ENCODE measurements around the gene TACR3.
"Not testable (repeated sequence)": the region's sequence is repeated elsewhere in the genome, so short reads cannot be mapped to it uniquely, and the experiment has no call there.

Gene TACR3

GRCh38 chr4:103720661-103721060 lies 876 bp upstream of the TACR3 start:
- in situ Hi-C loops (cut with MboI; ENCODE audit: low pct_unique_long_range_greater_than_20kb, low sequenced_read_pairs, unreplicated experiment) = no loop called here
- TF ChIP-seq CTCF (IDR thresholded peaks at IDR 0.05; ENCODE audit: extremely low read depth, insufficient read depth, missing control alignments) = no peak
- no peak for DNase-seq (ENCODE audit: low spot score)

GRCh38 chr4:103719105-103719829 lies 518 bp downstream of the TACR3 start:
- no peak for TF ChIP-seq CTCF (IDR thresholded peaks at IDR 0.05; ENCODE audit: extremely low read depth, insufficient read depth, missing control alignments)
- DNase-seq (ENCODE audit: low spot score) = no peak

GRCh38 chr4:103692615-103693014 lies 27.2 kb downstream of the TACR3 start:
- no peak for DNase-seq (ENCODE audit: low spot score)
- in situ Hi-C loops (cut with MboI; ENCODE audit: low pct_unique_long_range_greater_than_20kb, low sequenced_read_pairs, unreplicated experiment) = no loop called here
- no peak for TF ChIP-seq CTCF (IDR thresholded peaks at IDR 0.05; ENCODE audit: extremely low read depth, insufficient read depth, missing control alignments)

More at GRCh38 chr4:103719105-103719829, 518 bp downstream of the TACR3 start:
- in situ Hi-C loops (cut with MboI; ENCODE audit: low pct_unique_long_range_greater_than_20kb, low sequenced_read_pairs, unreplicated experiment) = no loop called here

- in situ Hi-C loops (cut with MboI; ENCODE audit: low pct_unique_long_range_greater_than_20kb, low sequenced_read_pairs, unreplicated experiment) = no loop called here
- DNase-seq (ENCODE audit: low spot score) = no peak
- no peak for TF ChIP-seq CTCF (IDR thresholded peaks at IDR 0.05; ENCODE audit: extremely low read depth, insufficient read depth, missing control alignments)
Observed at GRCh38 chr4:103673983-103674382, 45.8 kb downstream of the TACR3 start.

GRCh38 chr4:103666764-103667163 lies 53.0 kb downstream of the TACR3 start:
- DNase-seq (ENCODE audit: low spot score); in situ Hi-C loops (cut with MboI; ENCODE audit: low pct_unique_long_range_greater_than_20kb, low sequenced_read_pairs, unreplicated experiment): not testable (repeated sequence)

GRCh38 chr4:103664436-103665075 lies 55.2 kb downstream of the TACR3 start:
- DNase-seq (ENCODE audit: low spot score) = no peak
- in situ Hi-C loops (cut with MboI; ENCODE audit: low pct_unique_long_range_greater_than_20kb, low sequenced_read_pairs, unreplicated experiment) = no loop called here
- TF ChIP-seq CTCF (IDR thresholded peaks at IDR 0.05; ENCODE audit: extremely low read depth, insufficient read depth, missing control alignments) = no peak

GRCh38 chr4:103648541-103648940 lies 71.2 kb downstream of the TACR3 start:
- no peak for TF ChIP-seq CTCF (IDR thresholded peaks at IDR 0.05; ENCODE audit: extremely low read depth, insufficient read depth, missing control alignments)
- DNase-seq (ENCODE audit: low spot score) = no peak
- in situ Hi-C loops (cut with MboI; ENCODE audit: low pct_unique_long_range_greater_than_20kb, low sequenced_read_pairs, unreplicated experiment) = no loop called here
